Urinary bladder (tissue), 4 donors: ENCODE results near the gene MED10. TPM values are rescaled to one million over a fixed set of nuclear protein-coding genes. Genes with fewer than 3 reads are reported as not detected.
"Not testable (repeated sequence)": the region's sequence is repeated elsewhere in the genome, so short reads cannot be mapped to it uniquely, and the experiment has no call there.

ENCODE experiments used
- DNase-seq: peaks from one replicate; pipeline ENCODE4 v3.0.0-alpha.2; 2015; ENCODE audit errors: extremely low spot score
- H3K27ac ChIP-seq: one replicate; pipeline ENCODE4 v1.5.1; 2013; ENCODE audit warnings: low read depth, mild to moderate bottlenecking, moderate library complexity
- H3K36me3 ChIP-seq: one replicate; pipeline ENCODE4 v1.6.1; 2013; ENCODE audit warnings: mild to moderate bottlenecking, moderate library complexity; ENCODE audit not compliant: insufficient read depth
- H3K4me1 ChIP-seq: one replicate; pipeline ENCODE4 v1.6.1; 2013; ENCODE audit warnings: mild to moderate bottlenecking, moderate library complexity; ENCODE audit not compliant: insufficient read depth
- H3K4me3 ChIP-seq: one replicate; pipeline ENCODE4 v1.5.1; 2013; ENCODE audit warnings: low read depth, low read length
- WGBS: extraction: QIAGEN DNeasy Blood & Tissue Kit; methylation state at CpG from one replicate; pipeline ENCODE4 v1.1.7; 2013; 5-methylcytosine and 5-hydroxymethylcytosine counted together
- polyA plus RNA-seq: library from polyadenylated mRNA; stranded (reverse); fragments of 200-250 nt; gene quantifications from one replicate; pipeline ENCODE4 v1.2.3, GENCODE V29; 2013
- total RNA-seq: library from RNA; depleted of rRNA; stranded (reverse); fragments of >200 nt; gene quantifications from one replicate; pipeline ENCODE4 v1.2.3, GENCODE V29; 2014
- donor health status: healthy with polysubstance abuse.
- donor health status: healthy.

Gene MED10
- total and polyA plus RNA-seq, 2 donors: 15.1 to 44.7 TPM

- H3K4me3 ChIP-seq: no peak overlapping the region
- H3K36me3 ChIP-seq: no peaks in the 10 kb centered on the region
- no peak overlapping the region for H3K27ac ChIP-seq
- no peaks in the 10 kb centered on the region for H3K4me1 ChIP-seq
- no peak for DNase-seq
- WGBS: 63% methylated on average over 16 of the region's 16 CpGs
Observed at GRCh38 chr5:6359555-6360322, 18.6 kb downstream of the MED10 start.

- 87% methylated on average over 6 of the region's 6 CpGs for WGBS
- Histone ChIP-seq H3K36me3 (no peaks in the 10 kb centered on the region), H3K4me1 (no peaks in the 10 kb centered on the region), H3K4me3 (no peak overlapping the region), H3K27ac (no peak overlapping the region)
- DNase-seq: no peak
Observed at GRCh38 chr5:6358434-6358820, 19.9 kb downstream of the MED10 start.

DNA sequence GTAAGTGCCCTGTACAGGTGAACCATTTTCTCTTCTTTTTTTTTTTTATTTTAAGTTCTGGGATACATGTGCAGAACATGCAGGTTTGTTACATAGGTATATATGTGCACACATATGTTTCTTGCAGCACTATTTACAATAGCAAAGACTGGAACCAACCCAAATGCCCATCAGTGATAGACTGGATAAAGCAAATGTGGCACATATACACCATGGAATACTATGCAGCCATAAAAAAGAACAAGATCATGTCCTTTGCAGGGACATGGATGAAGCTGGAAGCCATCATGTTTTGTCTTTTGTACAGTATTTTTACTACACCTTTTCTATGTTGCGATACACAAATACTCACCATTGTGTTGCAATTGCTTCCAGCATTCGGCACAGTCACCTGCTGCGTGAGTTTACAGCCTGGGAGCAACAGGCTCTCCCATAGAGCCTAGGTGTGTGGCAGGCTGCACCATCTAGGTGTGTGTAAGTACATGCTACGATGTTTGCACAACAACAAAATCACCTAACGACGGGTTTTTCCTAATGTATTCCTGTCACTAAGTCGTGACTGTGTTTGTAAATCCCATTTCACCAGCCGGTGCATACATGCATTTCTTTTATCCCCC, 20.4 kb downstream of the MED10 start:
- H3K36me3 ChIP-seq, H3K4me3 ChIP-seq, H3K4me1 ChIP-seq, H3K27ac ChIP-seq, DNase-seq: not testable (repeated sequence)
- 89% methylated on average over 8 of the region's 8 CpGs for WGBS

DNA sequence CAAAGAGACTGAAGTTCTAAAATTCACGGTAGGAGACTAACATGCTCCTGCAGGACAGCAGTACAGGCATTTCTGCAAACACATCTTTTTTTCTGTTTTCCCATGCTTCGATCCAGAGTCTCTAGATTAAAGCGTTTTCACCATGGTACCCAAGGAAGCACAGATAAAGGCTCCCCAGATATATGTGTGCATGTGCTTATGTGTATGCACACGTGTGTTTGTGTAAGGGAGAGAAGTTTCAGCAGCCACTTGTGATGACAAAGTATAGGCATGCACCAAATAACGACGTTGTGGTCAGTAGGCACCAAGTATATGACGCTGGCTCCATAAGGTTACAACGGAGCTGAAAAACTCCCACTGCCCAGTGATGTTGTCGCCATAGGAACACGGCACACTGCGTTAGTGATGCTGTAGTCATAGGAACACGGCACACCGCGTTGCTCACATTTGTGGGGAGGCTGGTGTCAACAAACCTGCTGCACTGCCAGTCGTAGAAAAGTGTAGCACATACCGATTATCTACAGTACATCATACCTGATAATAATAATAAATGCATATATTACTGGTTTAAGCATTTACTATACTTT, 21.7 kb downstream of the MED10 start:
- WGBS: 91% methylated on average over 16 of the region's 16 CpGs
- Histone ChIP-seq H3K36me3 (no peaks in the 10 kb centered on the region), H3K4me3 (no peak overlapping the region), H3K4me1 (no peaks in the 10 kb centered on the region), H3K27ac (no peak overlapping the region)
- no peak for DNase-seq

DNA sequence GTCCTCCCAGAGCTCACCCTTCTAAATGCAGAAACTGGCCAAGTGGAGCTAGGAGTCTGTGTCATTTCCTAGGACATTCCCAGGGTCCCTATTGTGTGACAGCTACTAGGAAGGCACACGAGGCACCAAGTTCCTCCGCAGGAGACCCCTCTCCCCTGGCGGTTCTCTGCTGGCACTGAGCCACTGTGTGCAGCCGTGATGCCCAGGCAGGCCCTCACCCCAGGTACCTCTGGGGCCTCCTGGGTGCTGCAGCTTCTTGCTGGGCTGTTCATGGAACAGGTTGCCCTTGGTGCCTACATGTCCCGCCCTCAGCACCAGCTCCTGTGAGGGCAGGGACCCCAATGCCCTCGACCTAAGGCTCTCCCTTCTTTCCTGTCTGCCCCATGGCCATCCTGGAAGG, 23.1 kb downstream of the MED10 start:
- no peak overlapping the region for H3K4me3 ChIP-seq
- no peak for DNase-seq
- H3K36me3 ChIP-seq: no peaks in the 10 kb centered on the region
- 70% methylated on average over 6 of the region's 6 CpGs for WGBS
- no peaks in the 10 kb centered on the region for H3K4me1 ChIP-seq
- H3K27ac ChIP-seq: no peak overlapping the region

- no peak overlapping the region for H3K27ac ChIP-seq
- no peaks in the 10 kb centered on the region for H3K36me3 ChIP-seq
- no peak for DNase-seq
- no peaks in the 10 kb centered on the region for H3K4me1 ChIP-seq
- WGBS: 84% methylated on average over 3 of the region's 3 CpGs
- no peak overlapping the region for H3K4me3 ChIP-seq
Observed at GRCh38 chr5:6354848-6355247, 23.5 kb downstream of the MED10 start.

- DNase-seq: no peak
- Histone ChIP-seq H3K4me1 (no peaks in the 10 kb centered on the region), H3K4me3 (no peak overlapping the region), H3K36me3 (no peaks in the 10 kb centered on the region), H3K27ac (no peak overlapping the region)
- 86% methylated on average over 13 of the region's 13 CpGs for WGBS
Observed at GRCh38 chr5:6353602-6354302, 24.6 kb downstream of the MED10 start.

- DNase-seq: no peak
- H3K27ac ChIP-seq: no peak overlapping the region
- no peak overlapping the region for H3K4me3 ChIP-seq
- 68% methylated on average over 18 of the region's 18 CpGs for WGBS
- no peaks in the 10 kb centered on the region for H3K36me3 ChIP-seq
- no peaks in the 10 kb centered on the region for H3K4me1 ChIP-seq
Observed at GRCh38 chr5:6350277-6351090, 27.9 kb downstream of the MED10 start.

- DNase-seq: no peak
- Histone ChIP-seq H3K27ac (no peak overlapping the region), H3K4me1 (no peaks in the 10 kb centered on the region), H3K36me3 (no peaks in the 10 kb centered on the region), H3K4me3 (no peak overlapping the region)
- WGBS: 87% methylated on average over 19 of the region's 19 CpGs
Observed at GRCh38 chr5:6349387-6349786, 29.0 kb downstream of the MED10 start.

GRCh38 chr5:6348476-6349000, 29.8 kb downstream of the MED10 start:
- no peaks in the 10 kb centered on the region for H3K4me1 ChIP-seq
- H3K27ac ChIP-seq: no peak overlapping the region
- WGBS: 94% methylated on average over 15 of the region's 15 CpGs

DNA sequence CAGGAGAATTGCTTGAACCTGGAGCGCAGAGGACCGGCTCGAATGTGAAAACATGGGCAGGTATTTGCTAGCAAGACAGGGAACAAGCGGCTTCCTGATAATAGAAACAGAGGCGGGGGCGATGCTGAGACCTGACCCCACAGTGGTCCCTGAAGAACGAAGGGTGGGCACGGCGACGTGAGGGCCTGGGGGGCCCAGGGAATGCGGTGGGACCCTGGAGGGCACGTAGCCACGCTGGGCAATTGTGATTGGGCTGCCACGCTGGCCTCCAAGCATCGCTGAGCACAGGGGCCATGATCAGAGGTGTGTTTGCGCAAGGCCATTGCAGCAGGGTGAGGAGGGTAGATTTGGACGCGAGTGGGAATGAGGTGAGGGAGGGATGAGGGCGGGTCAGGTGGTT, 30.7 kb downstream of the MED10 start:
- no peaks in the 10 kb centered on the region for H3K4me1 ChIP-seq
- no peaks in the 10 kb centered on the region for H3K36me3 ChIP-seq
- WGBS: 92% methylated on average over 19 of the region's 19 CpGs
- H3K4me3 ChIP-seq: no peak overlapping the region
- no peak for DNase-seq
- H3K27ac ChIP-seq: no peak overlapping the region

More at GRCh38 chr5:6348476-6349000, 29.8 kb downstream of the MED10 start:
- no peaks in the 10 kb centered on the region for H3K36me3 ChIP-seq
- H3K4me3 ChIP-seq: no peak overlapping the region
- no peak for DNase-seq

GRCh38 chr5:6347165-6347564, 31.2 kb downstream of the MED10 start:
- 91% methylated on average over 4 of the region's 4 CpGs for WGBS
- H3K36me3 ChIP-seq: no peaks in the 10 kb centered on the region
- no peak overlapping the region for H3K4me3 ChIP-seq
- no peak overlapping the region for H3K27ac ChIP-seq
- H3K4me1 ChIP-seq: no peaks in the 10 kb centered on the region
- DNase-seq: no peak

- WGBS: 81% methylated on average over 5 of the region's 5 CpGs
- no peak overlapping the region for H3K4me3 ChIP-seq
- DNase-seq: no peak
- H3K36me3 ChIP-seq: no peaks in the 10 kb centered on the region
- H3K27ac ChIP-seq: no peak overlapping the region
- no peaks in the 10 kb centered on the region for H3K4me1 ChIP-seq
Observed at GRCh38 chr5:6344593-6344989, 33.8 kb downstream of the MED10 start.
